IPS-15b (cell line): ENCODE data around the gene DLGAP3.

Experiments used
- H3K27me3 ChIP-seq: one replicate; pipeline ENCODE4 v1.6.1; 2013; ENCODE audit warnings: low read length; ENCODE audit not compliant: control insufficient read depth, insufficient read depth
- H3K36me3 ChIP-seq: one replicate; pipeline ENCODE4 v1.6.1; 2013; ENCODE audit warnings: low read length; ENCODE audit not compliant: control insufficient read depth, insufficient read depth
- H3K4me1 ChIP-seq: one replicate; pipeline ENCODE4 v1.6.1; 2013; ENCODE audit warnings: mild to moderate bottlenecking, low read length; ENCODE audit not compliant: control insufficient read depth, insufficient read depth
- H3K4me3 ChIP-seq: one replicate; pipeline ENCODE4 v1.5.1; 2013; ENCODE audit warnings: low read depth, low read length
- H3K9ac ChIP-seq: one replicate; pipeline ENCODE4 v1.6.1; 2013; ENCODE audit warnings: low read depth, mild to moderate bottlenecking, low read length
- H3K9me3 ChIP-seq: one replicate; pipeline ENCODE4 v1.6.1; 2013; ENCODE audit warnings: mild to moderate bottlenecking, low read length; ENCODE audit not compliant: control insufficient read depth, insufficient read depth

Gene DLGAP3

GRCh38 chr1:34928066-34928696 lies 1.3 kb downstream of the DLGAP3 start:
- Histone ChIP-seq H3K27me3 (peaks cover 24% of the 10 kb centered on the region), H3K9ac (no peak overlapping the region)

GRCh38 chr1:34927316-34927715 lies 2.1 kb downstream of the DLGAP3 start:
- no peak overlapping the region for H3K9ac ChIP-seq
- no peaks in the 10 kb centered on the region for H3K9me3 ChIP-seq
- peaks cover 18% of the 10 kb centered on the region for H3K4me1 ChIP-seq
- peaks cover 24% of the 10 kb centered on the region for H3K27me3 ChIP-seq
- no peak overlapping the region for H3K4me3 ChIP-seq
- no peaks in the 10 kb centered on the region for H3K36me3 ChIP-seq

More at GRCh38 chr1:34928066-34928696, 1.3 kb downstream of the DLGAP3 start:
- H3K4me3 ChIP-seq = peak overlapping the region; percentile 76
- H3K9me3 ChIP-seq = no peaks in the 10 kb centered on the region
- peaks cover 15% of the 10 kb centered on the region for H3K4me1 ChIP-seq
- H3K36me3 ChIP-seq = no peaks in the 10 kb centered on the region

GRCh38 chr1:34926894-34927293 lies 2.6 kb downstream of the DLGAP3 start:
- Histone ChIP-seq H3K4me3 (no peak overlapping the region), H3K4me1 (peaks cover 19% of the 10 kb centered on the region), H3K27me3 (peaks cover 23% of the 10 kb centered on the region), H3K9ac (no peak overlapping the region), H3K9me3 (no peaks in the 10 kb centered on the region), H3K36me3 (no peaks in the 10 kb centered on the region)

DNA sequence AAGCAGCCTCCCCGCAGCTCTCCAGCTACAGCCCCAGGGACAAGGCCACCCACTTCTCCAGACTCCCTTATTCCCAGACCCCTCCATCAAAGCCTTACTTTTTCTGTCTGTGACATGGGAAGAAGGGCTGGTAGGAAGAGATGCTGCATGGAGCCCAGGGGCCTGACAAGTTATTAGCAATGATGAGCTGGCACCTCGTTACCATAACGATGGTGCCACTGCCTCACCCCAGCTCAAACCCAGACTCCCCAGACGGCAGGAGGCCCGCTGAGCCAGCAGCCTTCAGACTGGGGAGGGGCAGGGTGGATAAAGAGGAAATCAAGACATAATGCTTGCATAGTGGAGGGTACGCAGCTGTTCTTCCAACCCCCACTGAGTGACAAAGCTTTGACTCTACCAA lies 3.3 kb downstream of the DLGAP3 start:
- peaks cover 20% of the 10 kb centered on the region for H3K27me3 ChIP-seq
- H3K36me3 ChIP-seq = no peaks in the 10 kb centered on the region

GRCh38 chr1:34925730-34926129 lies 3.7 kb downstream of the DLGAP3 start:
- no peaks in the 10 kb centered on the region for H3K9me3 ChIP-seq
- no peak overlapping the region for H3K9ac ChIP-seq
- H3K27me3 ChIP-seq = peaks cover 17% of the 10 kb centered on the region
- no peaks in the 10 kb centered on the region for H3K36me3 ChIP-seq
- no peak overlapping the region for H3K4me3 ChIP-seq
- peaks cover 21% of the 10 kb centered on the region for H3K4me1 ChIP-seq

More for the DNA sequence above, 3.3 kb downstream of the DLGAP3 start:
- Histone ChIP-seq H3K9ac (no peak overlapping the region), H3K4me1 (peaks cover 21% of the 10 kb centered on the region), H3K9me3 (no peaks in the 10 kb centered on the region), H3K4me3 (no peak overlapping the region)

DNA sequence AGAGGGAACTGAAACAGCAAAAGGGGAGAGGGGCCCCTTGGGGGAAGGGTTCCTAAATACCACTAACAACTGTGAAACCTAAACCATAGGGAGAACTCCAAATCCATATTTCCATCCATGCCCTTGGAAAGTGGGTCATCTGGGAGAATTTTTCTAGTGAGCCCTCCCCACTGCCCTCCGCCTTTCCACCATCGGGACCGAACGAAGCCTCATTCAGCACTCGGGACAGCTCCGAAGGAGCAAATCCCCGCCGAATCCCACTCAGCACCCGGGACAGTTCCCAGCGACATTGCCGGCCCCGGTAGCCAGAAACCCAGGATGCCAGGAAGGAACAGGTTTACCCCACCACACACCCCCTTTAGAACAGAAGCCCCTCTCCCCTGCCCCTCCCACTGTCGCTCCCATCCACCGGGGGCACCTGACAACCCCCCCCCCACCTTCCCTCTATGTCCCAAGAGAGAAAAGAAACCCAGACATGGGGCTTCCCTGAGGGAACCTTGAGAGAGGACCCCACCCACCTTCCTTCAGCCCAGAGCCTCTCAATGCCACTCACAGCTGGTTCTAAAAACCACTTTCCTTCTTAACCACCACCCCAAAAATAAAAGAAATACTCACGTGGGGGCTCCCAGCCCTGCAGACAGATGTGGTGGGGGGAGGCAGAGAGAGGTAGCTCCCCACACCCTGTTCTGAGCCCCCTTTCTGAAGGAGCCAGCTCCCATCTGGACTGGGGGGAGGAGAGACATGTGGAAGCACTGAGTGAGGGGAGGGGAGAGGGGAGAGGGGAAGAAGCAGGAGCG lies 4.5 kb downstream of the DLGAP3 start:
- H3K9ac ChIP-seq = no peak overlapping the region
- peaks cover 20% of the 10 kb centered on the region for H3K4me1 ChIP-seq
- no peak overlapping the region for H3K4me3 ChIP-seq
- no peaks in the 10 kb centered on the region for H3K9me3 ChIP-seq
- no peaks in the 10 kb centered on the region for H3K36me3 ChIP-seq
- H3K27me3 ChIP-seq = peaks cover 17% of the 10 kb centered on the region

DNA sequence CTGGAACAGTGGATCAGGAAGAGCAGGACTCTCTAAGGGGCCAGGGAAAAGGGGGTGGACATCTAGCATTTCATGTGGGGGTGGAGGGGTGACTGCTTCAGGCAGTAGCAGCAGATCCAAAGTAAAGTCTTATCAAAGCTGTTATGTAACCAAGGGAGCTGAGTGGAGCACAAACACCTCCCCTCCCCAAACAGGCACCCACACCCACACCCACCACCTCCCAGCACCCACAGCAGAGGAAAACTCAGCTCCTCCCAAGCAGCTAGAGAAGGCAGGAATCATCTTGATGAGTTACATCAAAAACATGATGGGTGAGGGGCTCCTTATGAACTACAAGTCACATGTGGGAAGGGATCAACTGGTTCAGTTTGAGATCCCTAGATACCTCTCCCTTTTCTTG lies 6.0 kb downstream of the DLGAP3 start:
- Histone ChIP-seq H3K36me3 (no peaks in the 10 kb centered on the region), H3K4me3 (no peak overlapping the region), H3K27me3 (peaks cover 13% of the 10 kb centered on the region), H3K4me1 (peaks cover 21% of the 10 kb centered on the region), H3K9ac (no peak overlapping the region), H3K9me3 (no peaks in the 10 kb centered on the region)

- Histone ChIP-seq H3K36me3 (no peaks in the 10 kb centered on the region), H3K9ac (no peak overlapping the region), H3K9me3 (no peaks in the 10 kb centered on the region), H3K27me3 (no peaks in the 10 kb centered on the region), H3K4me1 (peaks cover 13% of the 10 kb centered on the region), H3K4me3 (peak overlapping the region; percentile 36)
Measured at GRCh38 chr1:34918977-34919561, 10.4 kb downstream of the DLGAP3 start.

GRCh38 chr1:34918386-34918976 lies 11.0 kb downstream of the DLGAP3 start:
- Histone ChIP-seq H3K4me1 (peaks cover 13% of the 10 kb centered on the region), H3K36me3 (no peaks in the 10 kb centered on the region), H3K9ac (peak overlapping the region; percentile 39), H3K27me3 (no peaks in the 10 kb centered on the region), H3K4me3 (peak overlapping the region; percentile 36), H3K9me3 (no peaks in the 10 kb centered on the region)

DNA sequence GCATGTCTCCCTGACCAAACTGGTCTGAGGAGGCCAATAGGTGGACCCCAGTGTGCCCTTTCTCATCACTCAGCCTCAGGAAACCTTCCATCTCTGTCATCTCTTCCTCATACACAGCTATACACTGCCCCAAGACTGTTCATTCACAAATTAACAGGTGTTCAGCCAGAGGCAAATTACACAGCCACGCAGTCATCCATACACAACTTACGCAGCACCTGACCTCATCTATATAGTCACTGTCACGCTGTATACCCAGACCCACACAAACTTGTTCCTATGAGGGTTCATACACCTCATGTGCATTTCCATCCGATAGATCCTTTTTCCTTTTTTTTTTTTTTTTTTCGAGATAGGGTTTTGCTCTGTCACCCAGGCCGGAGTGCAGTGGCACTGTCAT lies 12.4 kb downstream of the DLGAP3 start:
- no peaks in the 10 kb centered on the region for H3K9me3 ChIP-seq
- peaks cover 8% of the 10 kb centered on the region for H3K4me1 ChIP-seq
- H3K27me3 ChIP-seq = no peaks in the 10 kb centered on the region
- no peak overlapping the region for H3K9ac ChIP-seq
- no peak overlapping the region for H3K4me3 ChIP-seq
- no peaks in the 10 kb centered on the region for H3K36me3 ChIP-seq

DNA sequence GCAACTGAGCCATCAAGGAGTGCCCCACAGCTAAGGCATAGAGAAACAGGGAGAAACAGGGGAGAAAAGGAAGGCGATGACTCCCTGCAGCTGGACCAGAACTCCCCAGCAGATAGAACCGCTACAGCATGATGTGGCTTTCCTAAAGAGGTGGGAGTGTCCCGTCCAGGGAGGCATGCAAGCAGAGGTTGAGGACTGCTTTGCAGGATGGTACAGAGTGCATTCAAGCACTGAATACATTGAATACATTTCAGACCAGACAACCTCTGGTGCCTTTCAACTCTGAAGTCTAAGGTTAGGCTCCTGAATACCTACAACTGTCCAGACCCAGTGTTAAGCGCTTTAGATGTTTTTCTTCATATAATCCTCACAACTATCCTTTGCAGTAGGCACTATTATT lies 13.3 kb downstream of the DLGAP3 start:
- Histone ChIP-seq H3K4me1 (peaks cover 6% of the 10 kb centered on the region), H3K36me3 (no peaks in the 10 kb centered on the region), H3K4me3 (no peak overlapping the region), H3K27me3 (no peaks in the 10 kb centered on the region), H3K9me3 (no peaks in the 10 kb centered on the region), H3K9ac (no peak overlapping the region)
